HG03460 (cell line): ENCODE results near the gene CRYBB3.
"Not testable (repeated sequence)": the region's sequence is repeated elsewhere in the genome, so short reads cannot be mapped to it uniquely, and the experiment has no call there.

ENCODE experiments used
- ATAC-seq: cut with Tn5 transposase; IDR thresholded peaks from one replicate; pipeline ENCODE4 v1.9.1; 2021; ENCODE audit not compliant: unreplicated experiment

CRYBB3 gene

DNA sequence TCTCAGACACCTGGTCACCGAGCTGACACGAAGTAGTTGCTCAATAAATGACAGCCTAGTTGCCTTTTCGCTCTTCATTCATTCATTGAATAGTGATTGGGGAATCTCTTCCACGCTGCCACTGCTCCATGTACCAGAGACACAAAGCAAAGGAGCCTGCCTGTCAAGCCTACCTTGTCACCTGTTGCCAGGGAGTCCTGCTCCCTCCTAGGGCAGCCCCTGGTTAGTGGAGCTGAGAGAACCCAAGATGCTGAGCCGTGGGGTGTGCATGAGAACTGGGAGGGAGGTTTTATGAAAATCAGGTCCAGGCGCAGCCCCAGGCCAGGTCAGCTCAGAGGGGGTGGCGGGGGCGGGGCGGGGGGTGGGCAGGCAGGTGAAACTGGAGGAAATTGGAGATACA lies 38.4 kb downstream of the CRYBB3 start:
- not testable (repeated sequence) for ATAC-seq

DNA sequence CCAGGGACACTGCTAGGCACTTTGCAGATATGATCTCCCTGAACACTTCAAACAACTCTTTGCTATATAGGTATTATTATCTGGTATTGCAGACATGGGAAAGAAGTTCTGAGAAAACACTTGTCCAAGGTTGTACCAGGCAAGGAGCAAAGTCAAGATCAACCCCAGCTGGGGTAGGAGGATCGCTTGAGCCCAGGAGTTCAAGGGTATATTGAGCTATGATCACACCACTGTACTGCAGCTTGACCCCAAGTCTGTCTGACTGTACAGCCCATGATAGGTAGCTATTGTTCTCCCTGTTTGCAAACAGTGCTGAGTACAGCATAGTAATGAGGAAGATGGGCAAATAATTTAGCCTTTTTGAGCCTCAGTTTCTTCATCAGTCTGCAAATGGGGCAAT lies 55.5 kb downstream of the CRYBB3 start:
- not testable (repeated sequence) for ATAC-seq
